GM21360 (cell line): ENCODE data around the gene MOXD1.
A peak's percentile ranks its signal among the peaks of the same experiment; 100 is the strongest.

ENCODE experiments used
- ATAC-seq: cut with Tn5 transposase; IDR thresholded peaks from one replicate; pipeline ENCODE4 v1.9.1; 2021; ENCODE audit warnings: mild to moderate bottlenecking, moderate library complexity; ENCODE audit not compliant: unreplicated experiment

MOXD1 gene

GRCh38 chr6:132400883-132401617 is at the start of gene MOXD1:
MOXD1 (minus strand) TSS chr6:132401475; CDS start chr6:132401426, 49 bp downstream.
- peak; percentile 50 for ATAC-seq

DNA sequence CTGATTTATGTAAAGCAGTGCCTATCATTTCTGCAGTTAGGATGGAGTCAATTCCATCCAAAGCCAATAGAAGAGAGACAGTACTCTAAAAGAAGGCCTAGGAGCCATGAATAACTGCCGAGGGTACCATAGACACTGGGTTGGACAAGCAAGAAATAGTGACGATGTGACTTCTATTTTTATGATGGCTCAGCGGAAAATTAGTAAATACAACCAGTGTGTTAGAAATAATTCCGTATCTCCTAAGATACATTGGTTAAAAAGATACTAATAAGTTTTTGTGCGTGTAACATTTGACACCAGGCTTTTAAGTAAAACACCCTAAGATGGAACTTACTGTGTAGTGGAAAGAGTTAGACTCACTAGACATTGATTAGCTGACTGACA is 45.6 kb upstream of the MOXD1 start:
- no peak for ATAC-seq

DNA sequence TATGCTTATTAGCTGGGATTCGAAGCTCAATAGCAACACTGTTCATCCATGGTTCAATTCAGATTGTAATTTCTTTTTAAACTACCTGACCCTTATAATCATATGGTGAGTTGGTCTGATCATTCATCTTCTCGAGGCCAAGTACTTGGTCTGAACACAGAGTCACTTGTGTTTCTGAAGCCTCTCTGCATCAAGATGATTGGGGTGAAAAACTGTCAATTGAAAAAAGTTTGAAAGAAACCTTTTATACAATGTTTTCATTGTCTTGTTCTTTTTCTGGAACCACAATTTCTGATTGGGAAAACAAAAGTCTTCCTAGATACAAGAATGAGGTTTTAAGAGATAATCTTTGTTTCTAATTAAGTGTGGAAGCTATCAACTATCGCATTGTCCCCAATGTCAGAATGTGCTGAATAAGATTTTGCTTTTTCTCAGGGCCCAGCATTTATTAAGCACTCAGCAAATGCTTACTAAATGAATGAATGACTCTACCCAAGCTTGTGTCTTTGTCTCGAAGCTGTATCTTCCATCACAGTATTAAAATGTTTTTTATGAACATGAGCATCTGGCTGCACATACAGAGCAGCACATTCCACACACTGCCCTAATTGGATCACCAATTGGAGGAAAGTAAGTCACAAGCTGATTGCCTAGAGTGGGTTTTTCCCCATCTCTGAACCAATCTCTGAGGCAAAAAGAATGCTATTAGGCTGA is 45.0 kb upstream of the MOXD1 start:
- ATAC-seq: no peak

GRCh38 chr6:132445201-132445951 is 44.1 kb upstream of the MOXD1 start:
- ATAC-seq: no peak

- ATAC-seq: no peak
Measured at GRCh38 chr6:132443206-132443605, 41.9 kb upstream of the MOXD1 start.

GRCh38 chr6:132430110-132430509 is 28.8 kb upstream of the MOXD1 start:
- ATAC-seq: no peak

DNA sequence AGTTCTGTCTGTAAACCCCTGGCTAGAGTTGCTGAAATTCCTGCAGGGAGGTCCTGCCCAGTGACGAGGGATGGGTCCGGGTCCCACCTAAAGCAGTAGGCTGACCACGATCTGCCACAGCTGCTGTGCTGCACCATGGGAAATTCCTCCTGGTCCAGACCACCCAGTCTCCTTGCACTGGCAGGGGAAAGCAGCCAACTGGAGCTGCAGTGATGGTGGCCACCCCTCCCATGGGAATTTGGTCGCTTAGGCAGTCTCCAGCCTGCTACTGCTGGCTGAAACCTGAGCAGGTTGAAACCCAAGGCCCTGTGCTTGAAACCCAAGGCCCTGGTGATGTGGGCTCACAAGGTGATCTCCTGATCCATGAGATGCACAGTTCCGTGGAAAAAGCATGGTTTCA is 23.9 kb upstream of the MOXD1 start:
- no peak for ATAC-seq

GRCh38 chr6:132423839-132424238 is 22.6 kb upstream of the MOXD1 start:
- ATAC-seq: no peak

GRCh38 chr6:132418235-132418965 is 17.1 kb upstream of the MOXD1 start:
- no peak for ATAC-seq

- no peak for ATAC-seq
Measured at GRCh38 chr6:132414761-132415160, 13.5 kb upstream of the MOXD1 start.

GRCh38 chr6:132414322-132414721 is 13.0 kb upstream of the MOXD1 start:
- no peak for ATAC-seq

GRCh38 chr6:132413499-132413802 is 12.2 kb upstream of the MOXD1 start:
- ATAC-seq: no peak

GRCh38 chr6:132412656-132413498 is 11.6 kb upstream of the MOXD1 start:
- no peak for ATAC-seq

GRCh38 chr6:132411296-132411695 is 10.0 kb upstream of the MOXD1 start:
- no peak for ATAC-seq

DNA sequence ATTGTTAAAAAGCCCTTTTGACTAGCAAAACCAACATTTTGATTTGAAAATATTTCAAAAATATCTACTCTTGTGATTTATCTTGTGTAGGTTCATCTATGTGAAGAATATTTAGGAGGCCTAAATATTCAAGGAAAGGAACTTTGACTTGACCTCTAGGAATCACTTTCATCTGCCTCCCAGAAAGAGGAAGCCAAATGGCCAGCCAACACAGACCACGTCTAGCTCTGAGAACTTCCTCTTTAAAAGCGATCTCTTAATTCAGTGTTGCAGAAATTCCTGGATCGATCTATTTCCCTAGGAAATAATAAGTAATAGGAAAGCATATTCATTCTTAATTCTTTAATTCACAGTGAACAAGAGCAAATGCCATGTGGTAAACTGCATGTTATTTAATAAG is 9.6 kb upstream of the MOXD1 start:
- no peak for ATAC-seq

- peak; percentile 77 for ATAC-seq
Measured at GRCh38 chr6:132405143-132405915, 4.1 kb upstream of the MOXD1 start.

- peak; percentile 6 for ATAC-seq
Measured at GRCh38 chr6:132404736-132405135, 3.5 kb upstream of the MOXD1 start.

GRCh38 chr6:132404330-132404729 is 3.1 kb upstream of the MOXD1 start:
- no peak for ATAC-seq

DNA sequence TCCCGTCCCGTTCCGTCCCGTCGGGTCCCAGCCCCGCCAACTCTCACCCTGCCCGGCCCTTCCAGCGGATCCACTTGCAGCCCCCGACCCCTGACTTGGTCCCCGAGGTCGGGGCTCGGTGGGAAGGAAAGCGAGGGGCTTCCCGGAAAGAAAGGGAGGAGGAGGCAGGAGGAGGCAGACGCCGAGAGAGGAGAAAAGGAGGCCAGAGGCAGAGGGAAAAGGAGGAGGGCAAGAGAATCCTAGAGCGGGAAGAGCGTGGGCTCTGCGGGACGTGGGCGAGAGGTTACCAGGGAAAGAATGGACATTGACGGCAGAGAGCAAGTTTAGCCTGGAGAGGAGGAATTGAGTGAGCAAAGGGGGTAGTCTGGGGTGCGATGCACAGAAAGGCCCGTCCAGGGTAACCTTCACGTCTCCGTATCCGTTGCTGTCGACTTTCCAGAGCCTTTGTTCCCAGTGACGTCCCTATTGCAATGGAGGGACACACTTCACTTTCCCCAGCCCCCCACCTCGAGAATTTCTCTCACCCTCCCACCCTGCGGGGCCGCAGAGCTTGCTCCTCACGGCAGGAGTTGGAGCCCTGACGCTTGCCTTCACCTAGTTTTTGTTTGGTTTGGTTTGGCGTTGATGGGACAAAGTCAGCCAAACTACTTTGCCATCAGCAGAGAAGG is 477 bp upstream of the MOXD1 start:
- ATAC-seq: no peak
